Vagina (tissue), 2 donors: Measurements from ENCODE around the gene FSTL5. TPM values are rescaled to one million over a fixed set of nuclear protein-coding genes. Genes with fewer than 3 reads are reported as not detected.

Experiments
- DNase-seq, 2 donors: peaks; one replicate each; pipeline ENCODE4 v3.0.0-alpha.2; 2017; ENCODE audit errors: extremely low spot score in 2 of 2
- H3K27ac ChIP-seq: fragments of 200-600 bp; sonication (generic); one replicate; pipeline ENCODE4 v1.5.1; 2019
- H3K27me3 ChIP-seq: fragments of 200-600 bp; sonication (generic); one replicate; pipeline ENCODE4 v1.5.1; 2019
- H3K36me3 ChIP-seq, 2 donors: fragments of 200-600 bp; sonication (generic); one replicate each; pipeline ENCODE4 v1.5.1; 2017 to 2019
- H3K4me1 ChIP-seq: fragments of 200-600 bp; sonication (generic); one replicate; pipeline ENCODE4 v1.5.1; 2019
- H3K4me3 ChIP-seq, 2 donors: fragments of 200-600 bp; sonication (generic); 1 replicate in 1 of 2; 2 replicates in 1 of 2; pipeline ENCODE4 v1.5.1; 2016 to 2019
- H3K9me3 ChIP-seq: fragments of 200-600 bp; sonication (generic); one replicate; pipeline ENCODE4 v1.5.1; 2019
- CTCF ChIP-seq, 3 experiments: fragments of 450-650 bp in 2 of 3; fragments of 200-600 bp in 1 of 3; sonication (generic) in 1 of 3; IDR thresholded peaks; one replicate each; pipeline ENCODE4 v1.5.1; 2017 to 2019; ENCODE audit warnings: antibody characterized with exemption in 3 of 3, mild to moderate bottlenecking in 2 of 3, moderate library complexity in 2 of 3
- POLR2A ChIP-seq, 2 donors: fragments of 450-650 bp; IDR thresholded peaks; one replicate each; pipeline ENCODE4 v1.6.1; 2017; ENCODE audit warnings: antibody characterized with exemption in 2 of 2, mild to moderate bottlenecking in 2 of 2, moderate library complexity in 2 of 2
- POLR2AphosphoS5 ChIP-seq, 2 donors: sonication (generic); formaldehyde crosslinking; IDR thresholded peaks; one replicate each; pipeline ENCODE4 v1.9.0; 2017; ENCODE audit warnings: antibody characterized with exemption in 2 of 2, mild to moderate bottlenecking in 2 of 2, low read depth in 1 of 2; ENCODE audit not compliant: insufficient read depth in 1 of 2
- intact Hi-C: fragments of 100-400 bp; cut with DNase I; formaldehyde crosslinking; loops from one replicate; pipeline ENCODE4 v1.15.1; 2023
- total RNA-seq: library from RNA; depleted of rRNA; stranded (reverse); fragments of >200 nt; gene quantifications from one replicate; pipeline ENCODE4 v1.2.3, GENCODE V29; 2016

The FSTL5 gene
- total RNA-seq, 1 donor from 2014 or later = 0.74 TPM

DNA sequence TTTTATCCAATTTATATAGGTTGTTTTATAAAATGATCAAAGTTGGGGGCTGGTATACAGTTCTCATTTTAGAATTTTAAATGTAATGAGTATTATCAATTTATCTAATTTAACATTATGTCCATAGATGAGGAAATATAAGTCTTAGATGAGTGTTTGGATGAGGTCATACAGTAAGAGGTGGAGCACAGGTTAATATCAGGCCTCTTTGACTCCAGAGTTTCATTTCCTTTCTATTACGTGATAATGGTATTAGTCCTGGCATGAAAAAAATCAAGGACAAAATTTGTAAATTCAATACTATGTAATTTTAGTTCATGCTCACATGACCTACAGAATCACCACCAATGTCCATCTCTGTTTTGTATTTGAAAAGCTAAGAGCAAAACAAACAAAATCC lies 269.8 kb downstream of the FSTL5 start:
- no peaks in the 10 kb centered on the region for H3K36me3 ChIP-seq
- H3K9me3 ChIP-seq = no peaks in the 10 kb centered on the region
- no peak overlapping the region for H3K27ac ChIP-seq
- no peak overlapping the region for H3K4me3 ChIP-seq
- DNase-seq = no peak
- intact Hi-C loops = no loop called here
- no peaks in the 10 kb centered on the region for H3K4me1 ChIP-seq
- no peaks in the 10 kb centered on the region for H3K27me3 ChIP-seq
- TF ChIP-seq CTCF (IDR thresholded peaks at IDR 0.05) (no peak), POLR2A (IDR thresholded peaks at IDR 0.05) (no peak), POLR2AphosphoS5 (IDR thresholded peaks at IDR 0.05; ENCODE audit: insufficient read depth in 1 of 2, low read depth in 1 of 2) (no peak)

- intact Hi-C loops = no loop called here
- no peaks in the 10 kb centered on the region for H3K27me3 ChIP-seq
- no peak overlapping the region for H3K27ac ChIP-seq
- no peaks in the 10 kb centered on the region for H3K4me1 ChIP-seq
- TF ChIP-seq POLR2A (IDR thresholded peaks at IDR 0.05) (no peak), POLR2AphosphoS5 (IDR thresholded peaks at IDR 0.05; ENCODE audit: insufficient read depth in 1 of 2, low read depth in 1 of 2) (no peak), CTCF (IDR thresholded peaks at IDR 0.05) (no peak)
- H3K4me3 ChIP-seq = no peak overlapping the region
- no peaks in the 10 kb centered on the region for H3K36me3 ChIP-seq
- H3K9me3 ChIP-seq = no peaks in the 10 kb centered on the region
- no peak for DNase-seq
Measured at GRCh38 chr4:161893566-161893965, 270.2 kb downstream of the FSTL5 start.

DNA sequence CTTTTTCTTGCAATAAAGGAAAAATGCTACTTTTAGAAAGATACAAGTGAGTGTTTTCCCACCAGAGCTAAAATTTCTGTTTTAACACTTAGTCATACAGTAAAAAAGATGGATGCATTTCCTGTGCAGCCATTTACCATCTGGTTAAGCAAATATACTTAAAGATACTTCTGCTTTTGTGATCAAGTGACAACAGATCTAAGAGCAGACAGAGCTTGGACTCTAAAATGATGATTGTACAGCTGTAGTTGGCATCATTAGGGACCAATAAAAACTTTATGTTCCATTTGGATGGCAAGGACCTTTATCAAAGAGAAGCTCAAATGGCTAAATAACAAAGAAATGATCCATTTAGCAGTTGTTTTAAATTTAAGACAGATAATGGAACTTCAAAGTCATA lies 270.8 kb downstream of the FSTL5 start:
- intact Hi-C loops = no loop called here
- H3K36me3 ChIP-seq = no peaks in the 10 kb centered on the region
- H3K27ac ChIP-seq = no peak overlapping the region
- TF ChIP-seq CTCF (IDR thresholded peaks at IDR 0.05) = no peak
- TF ChIP-seq POLR2A (IDR thresholded peaks at IDR 0.05) = no peak
- TF ChIP-seq POLR2AphosphoS5 (IDR thresholded peaks at IDR 0.05; ENCODE audit: insufficient read depth in 1 of 2, low read depth in 1 of 2) = no peak
- no peak overlapping the region for H3K4me3 ChIP-seq
- H3K9me3 ChIP-seq = no peaks in the 10 kb centered on the region
- DNase-seq = no peak
- no peaks in the 10 kb centered on the region for H3K4me1 ChIP-seq
- H3K27me3 ChIP-seq = no peaks in the 10 kb centered on the region

DNA sequence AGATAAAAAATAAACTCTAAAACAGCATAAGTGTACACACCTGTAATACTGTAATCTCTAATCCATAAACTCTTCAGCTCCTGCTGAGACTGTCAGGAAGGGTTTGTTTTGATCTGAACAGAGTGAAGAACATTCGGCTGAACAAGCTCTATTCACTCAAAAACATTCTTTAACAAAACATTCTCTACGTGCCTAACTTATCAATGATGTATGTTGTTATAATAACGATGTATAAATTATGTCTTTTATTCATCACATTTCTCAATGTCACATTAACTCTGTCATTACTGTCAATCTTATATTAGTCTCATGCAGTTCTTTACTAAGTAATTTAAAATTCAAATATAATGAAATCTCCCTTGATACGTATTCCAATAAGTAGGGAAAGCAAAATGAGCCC lies 280.6 kb downstream of the FSTL5 start:
- Histone ChIP-seq H3K36me3 (no peaks in the 10 kb centered on the region), H3K4me1 (no peaks in the 10 kb centered on the region), H3K27ac (no peak overlapping the region), H3K4me3 (no peak overlapping the region), H3K27me3 (no peaks in the 10 kb centered on the region), H3K9me3 (no peaks in the 10 kb centered on the region)
- no peak for DNase-seq
- intact Hi-C loops = no loop called here
- no peak for TF ChIP-seq POLR2A (IDR thresholded peaks at IDR 0.05)
- no peak for TF ChIP-seq CTCF (IDR thresholded peaks at IDR 0.05)
- no peak for TF ChIP-seq POLR2AphosphoS5 (IDR thresholded peaks at IDR 0.05; ENCODE audit: insufficient read depth in 1 of 2, low read depth in 1 of 2)

GRCh38 chr4:161881370-161881769 lies 282.4 kb downstream of the FSTL5 start:
- Histone ChIP-seq H3K4me3 (no peak overlapping the region), H3K36me3 (no peaks in the 10 kb centered on the region), H3K9me3 (no peaks in the 10 kb centered on the region), H3K27me3 (no peaks in the 10 kb centered on the region), H3K27ac (no peak overlapping the region), H3K4me1 (no peaks in the 10 kb centered on the region)
- no peak for TF ChIP-seq POLR2A (IDR thresholded peaks at IDR 0.05)
- TF ChIP-seq POLR2AphosphoS5 (IDR thresholded peaks at IDR 0.05; ENCODE audit: insufficient read depth in 1 of 2, low read depth in 1 of 2) = no peak
- TF ChIP-seq CTCF (IDR thresholded peaks at IDR 0.05) = no peak
- intact Hi-C loops = no loop called here
- DNase-seq = no peak
